Heart right ventricle (tissue), 16 donors: ENCODE results near the gene ATP6V0A1. TPM values are rescaled to one million over a fixed set of nuclear protein-coding genes. Genes with fewer than 3 reads are reported as not detected.

Experiments used
- ATAC-seq, 8 donors: fragments of 200-7000 bp; cut with Tn5 transposase; one replicate each; pipeline ENCODE4 v1.9.1; 2020; ENCODE audit warnings: mild to moderate bottlenecking in 8 of 8, moderate library complexity in 8 of 8, moderate number of reproducible peaks in 1 of 8
- DNase-seq, 2 donors: peaks; one replicate each; pipeline ENCODE4 v3.0.0-alpha.2; 2020
- H3K27ac ChIP-seq, 10 donors: fragments of 200-600 bp; sonication (generic) in 2 of 10; one replicate each; pipeline versions ENCODE4 v1.5.0 to v1.8.0; 2020 to 2022; ENCODE audit warnings: mild to moderate bottlenecking in 3 of 10
- H3K27me3 ChIP-seq, 7 donors: fragments of 200-600 bp; one replicate each; pipeline ENCODE4 v1.8.0; 2021 to 2022; ENCODE audit warnings: mild to moderate bottlenecking in 2 of 7
- H3K36me3 ChIP-seq, 9 donors: fragments of 200-600 bp; sonication (generic) in 1 of 9; one replicate each; pipeline versions ENCODE4 v1.5.0 to v1.8.0; 2020 to 2022; ENCODE audit warnings: mild to moderate bottlenecking in 2 of 9
- H3K4me1 ChIP-seq, 9 donors: fragments of 200-600 bp; sonication (generic) in 1 of 9; one replicate each; pipeline versions ENCODE4 v1.5.0 to v1.8.0; 2020 to 2022; ENCODE audit warnings: mild to moderate bottlenecking in 4 of 9
- H3K4me3 ChIP-seq, 10 donors: fragments of 200-600 bp; sonication (generic) in 2 of 10; one replicate each; pipeline versions ENCODE4 v1.5.0 to v1.8.0; 2020 to 2022; ENCODE audit warnings: mild to moderate bottlenecking in 7 of 10, moderate library complexity in 2 of 10
- H3K9me3 ChIP-seq, 11 donors: fragments of 200-600 bp in 10 of 11; sonication (generic) in 2 of 11; one replicate each; pipeline versions ENCODE4 v1.5.0 to v1.8.0; 2013 to 2022; ENCODE audit warnings: mild to moderate bottlenecking in 2 of 11, control low read depth in 1 of 11, moderate library complexity in 1 of 11
- whole genome bisulfite sequencing, 2 donors: extraction: QIAGEN DNeasy Blood & Tissue Kit; methylation state at CpG; one replicate each; pipeline ENCODE4 v1.1.7; 2013; ENCODE audit warnings: inconsistent platforms in 1 of 2; 5-methylcytosine and 5-hydroxymethylcytosine counted together
- intact Hi-C, 10 donors: fragments of 100-400 bp; cut with DNase I; formaldehyde crosslinking; loops; one replicate each; pipeline versions ENCODE4 v1.11.1 to v1.14.2; 2022
- polyA plus RNA-seq, 2 donors: library from polyadenylated mRNA; stranded (reverse); fragments of 200-250 nt; gene quantifications; one replicate each; pipeline ENCODE4 v1.2.3, GENCODE V29; 2013
- total RNA-seq, 10 donors: library from RNA; stranded (reverse); fragmentation: NEBNext Ultra II Directional in 3 of 10; extraction: Animal tissue kit (Norgen Biotek cat#: 25700) in 3 of 10; gene quantifications; one replicate each; pipeline versions ENCODE4 v1.2.1 to v1.2.4, GENCODE V29; 2021 to 2023
- TF ChIP-seq, protein P1 (sequence below), 9 donors: fragments of 200-600 bp; sonication (generic) in 2 of 9; IDR thresholded peaks; one replicate each; pipeline versions ENCODE4 v1.5.0 to v1.8.0; 2021 to 2022; ENCODE audit warnings: antibody characterized with exemption in 9 of 9, mild to moderate bottlenecking in 5 of 9, moderate library complexity in 1 of 9
- donor health status: Arrhythmogenic right ventricular cardiomyopathy.
- donor health status: ischemic (EF 13 %, LVEDD 7.1; RV severe dilation, severe dysfunction).
- donor health status: healthy with polysubstance abuse.
- donor health status: DM: no; HTN: yes; CAD: no.
- donor health status: DM: no; HTN: no; CAD: no.
- donor health status: ischemic (EF 25% LVEDD 6.9; RV normal size, moderate dysfunction).
- donor health status: ischemic (EF 25% LVEDD 5.7; RV mildly dilated, moderate dysfunction).
- donor health status: healthy.
- donor health status: DM: yes; HTN: yes; CAD: no.
- donor health status: Ischemic cardiomyopathy.
- donor health status: ischemic (EF 35%, LVEDD 5.7; RV mildly dilated, moderate dysfunction).
- donor health status: nonischemic (EF 11% LVEDD 7.7; RV severe dilation, severe dysfunction).
- donor health status: DM: yes; HTN: yes; CAD: no.
- donor health status: PGD.
- donor health status: ischemic (EF 29% LVEDD 5.4; RV normal size, mild dysfunction).
- donor health status: nonischemic (EF 23%, LVEDD 6.1; RV moderate dilation, normal function).

Gene ATP6V0A1
- total and polyA plus RNA-seq, 12 donors: 28.1 to 48.5 (median 34.4) TPM

DNA sequence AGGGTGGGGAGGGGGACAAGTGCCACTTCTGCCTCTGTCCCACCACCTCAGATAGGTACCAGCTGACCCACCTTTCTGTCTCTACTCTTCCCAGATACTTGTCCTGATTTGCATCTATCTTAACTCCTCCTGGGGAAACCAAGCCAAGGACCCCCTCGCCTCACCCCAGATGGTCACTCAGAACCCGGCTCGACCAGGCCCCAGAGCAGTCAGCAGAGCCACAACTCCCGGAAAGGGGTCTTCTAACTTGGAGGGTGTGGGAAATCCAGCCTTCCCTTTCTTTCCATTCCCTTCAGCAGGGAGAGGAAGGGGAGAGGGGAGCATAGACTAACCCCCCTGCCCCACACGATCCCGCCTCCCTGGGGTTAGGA, 37.6 kb upstream of the ATP6V0A1 start:
- 3 to 10% methylated on average over 6 of the region's 6 CpGs for WGBS, 2 donors
- no peak for DNase-seq
- Histone ChIP-seq H3K36me3 (peaks cover 0 to 13% (median 0%) of the 10 kb centered on the region in 9 donors), H3K4me1 (peaks cover 12 to 83% (median 57%) of the 10 kb centered on the region in 9 donors), H3K27ac (peak overlapping the region; percentile 95 to 100 (median 99)), H3K27me3 (peaks cover 0 to 54% (median 0%) of the 10 kb centered on the region in 7 donors), H3K9me3 (no peaks in the 10 kb centered on the region), H3K4me3 (peak overlapping the region; percentile 79 to 100 (median 96))
- TF ChIP-seq, protein P1, sequence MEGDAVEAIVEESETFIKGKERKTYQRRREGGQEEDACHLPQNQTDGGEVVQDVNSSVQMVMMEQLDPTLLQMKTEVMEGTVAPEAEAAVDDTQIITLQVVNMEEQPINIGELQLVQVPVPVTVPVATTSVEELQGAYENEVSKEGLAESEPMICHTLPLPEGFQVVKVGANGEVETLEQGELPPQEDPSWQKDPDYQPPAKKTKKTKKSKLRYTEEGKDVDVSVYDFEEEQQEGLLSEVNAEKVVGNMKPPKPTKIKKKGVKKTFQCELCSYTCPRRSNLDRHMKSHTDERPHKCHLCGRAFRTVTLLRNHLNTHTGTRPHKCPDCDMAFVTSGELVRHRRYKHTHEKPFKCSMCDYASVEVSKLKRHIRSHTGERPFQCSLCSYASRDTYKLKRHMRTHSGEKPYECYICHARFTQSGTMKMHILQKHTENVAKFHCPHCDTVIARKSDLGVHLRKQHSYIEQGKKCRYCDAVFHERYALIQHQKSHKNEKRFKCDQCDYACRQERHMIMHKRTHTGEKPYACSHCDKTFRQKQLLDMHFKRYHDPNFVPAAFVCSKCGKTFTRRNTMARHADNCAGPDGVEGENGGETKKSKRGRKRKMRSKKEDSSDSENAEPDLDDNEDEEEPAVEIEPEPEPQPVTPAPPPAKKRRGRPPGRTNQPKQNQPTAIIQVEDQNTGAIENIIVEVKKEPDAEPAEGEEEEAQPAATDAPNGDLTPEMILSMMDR (IDR thresholded peaks at IDR 0.05): no peak
- intact Hi-C loops: loop anchor here in 8 of 10 donors (5.0 to 10.0 kb wide), 5 partner anchors 36 to 256 kb away; partner anchors contain the start of genes ATP6V0A1 (in 5 of the 8) and PLEKHH3 (in 1 of the 8)
- ATAC-seq: no peak

DNA sequence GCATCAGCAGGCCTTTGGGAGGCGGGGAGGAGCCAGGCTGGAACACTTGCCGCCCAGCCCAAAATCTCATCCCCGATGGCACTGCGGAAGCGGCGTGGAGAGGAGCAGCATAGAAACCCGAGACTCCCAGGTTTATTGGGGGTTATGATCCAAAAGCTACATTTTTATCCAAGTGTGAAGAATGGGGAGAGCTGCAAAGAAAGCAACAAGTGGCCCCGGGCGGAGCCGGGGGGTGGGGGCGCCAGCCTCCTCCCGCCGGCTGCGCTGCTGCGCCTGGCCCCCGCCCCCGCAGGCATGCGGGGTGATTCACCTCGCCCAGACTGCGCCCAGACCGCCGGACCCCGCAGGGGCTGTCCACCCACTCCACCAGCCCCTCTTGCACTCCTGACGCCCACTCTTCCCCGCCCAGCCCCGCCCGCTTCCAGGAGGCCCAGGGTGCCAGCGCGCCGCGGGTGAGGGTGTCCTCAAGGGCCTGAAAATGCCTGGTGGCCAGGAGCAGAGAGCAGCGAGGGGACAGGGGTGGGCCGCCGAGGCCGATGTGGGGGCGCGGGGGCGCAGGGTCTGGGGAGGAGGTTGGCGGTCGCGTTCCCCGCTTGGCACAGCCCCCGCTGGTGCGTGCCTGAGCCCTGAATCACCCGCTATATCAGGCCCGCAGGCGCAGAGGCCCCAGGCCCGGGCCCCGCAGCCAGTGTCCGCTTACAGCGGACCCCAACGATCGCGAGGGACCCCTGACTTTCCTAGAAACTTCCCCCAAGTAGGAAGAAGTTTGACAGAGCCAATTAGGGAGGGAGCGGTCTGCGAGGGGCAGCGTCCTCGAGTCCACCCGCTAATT, 37.0 kb upstream of the ATP6V0A1 start:
- intact Hi-C loops: loop anchor here in 8 of 10 donors (2.0 to 10.0 kb wide), 6 partner anchors 15 to 256 kb away; partner anchors contain the start of genes ATP6V0A1 (in 5 of the 8) and PLEKHH3 (in 1 of the 8)
- peak; percentile 29 to 76 (median 45) for ATAC-seq
- Histone ChIP-seq H3K27me3 (peaks cover 0 to 54% (median 0%) of the 10 kb centered on the region in 7 donors), H3K4me3 (peak overlapping the region; percentile 79 to 100 (median 96)), H3K36me3 (peaks cover 0 to 13% (median 0%) of the 10 kb centered on the region in 9 donors), H3K27ac (peak overlapping the region; percentile 95 to 100 (median 99)), H3K4me1 (peaks cover 12 to 77% (median 51%) of the 10 kb centered on the region in 9 donors), H3K9me3 (no peaks in the 10 kb centered on the region)
- WGBS, 2 donors: 0 to 1% methylated on average over 56 to 59 of the region's 59 CpGs
- TF ChIP-seq, protein P1 (IDR thresholded peaks at IDR 0.05): no peak
- DNase-seq: peak in 1 of 2 donors; percentile 63

DNA sequence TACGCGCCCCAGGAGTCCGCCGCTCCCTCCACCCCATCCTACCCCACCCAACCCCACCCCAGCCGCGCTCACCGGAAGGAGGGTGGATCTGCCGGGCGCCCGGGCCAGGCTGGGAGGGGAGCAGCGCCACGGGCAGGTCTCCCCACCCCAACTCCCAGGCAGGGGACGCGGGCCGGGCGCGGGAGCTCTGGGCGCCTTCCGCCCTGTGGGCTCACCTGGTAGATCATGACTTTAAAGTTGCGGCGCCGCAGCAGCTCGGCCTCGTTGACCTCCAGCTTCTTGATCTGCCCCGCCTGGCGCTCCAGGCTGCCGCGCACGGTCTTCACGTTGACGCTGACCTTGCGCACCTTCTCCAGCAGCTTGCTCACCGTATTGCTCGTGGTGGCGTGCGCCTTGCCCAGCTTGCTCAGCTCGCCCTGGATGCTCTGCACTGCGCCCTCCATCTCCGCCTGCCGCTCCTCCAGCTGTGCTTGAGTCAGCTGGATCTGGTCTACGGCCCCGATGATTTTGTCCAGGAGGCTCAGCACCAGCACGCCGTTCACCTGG, 36.2 kb upstream of the ATP6V0A1 start:
- Histone ChIP-seq H3K4me1 (peaks cover 10 to 69% (median 44%) of the 10 kb centered on the region in 9 donors), H3K27me3 (peaks cover 0 to 54% (median 0%) of the 10 kb centered on the region in 7 donors), H3K4me3 (peak overlapping the region; percentile 79 to 100 (median 96)), H3K9me3 (no peaks in the 10 kb centered on the region), H3K27ac (peak overlapping the region; percentile 95 to 100 (median 99)), H3K36me3 (peaks cover 0 to 8% (median 0%) of the 10 kb centered on the region in 9 donors)
- intact Hi-C loops: loop anchor here in 8 of 10 donors (2.0 to 10.0 kb wide), 6 partner anchors 16 to 255 kb away; partner anchors contain the start of genes ATP6V0A1 (in 5 of the 8) and PLEKHH3 (in 1 of the 8)
- TF ChIP-seq, protein P1 (IDR thresholded peaks at IDR 0.05): no peak
- WGBS, 2 donors: 0% methylated on average over 44 of the region's 44 CpGs
- peak; percentile 36 to 68 (median 54) for ATAC-seq
- DNase-seq: peak in 1 of 2 donors; percentile 54
